Endodermal cell (in vitro differentiated cells): ENCODE measurements around the gene OR6B3. TPM values are rescaled to one million over a fixed set of nuclear protein-coding genes. Genes with fewer than 3 reads are reported as not detected.

Experiments used
- DNase-seq: peaks from one replicate; pipeline ENCODE4 v3.0.0-alpha.2; 2017
- H3K27ac ChIP-seq: 2 replicates; pipeline ENCODE4 v1.5.1; 2013; ENCODE audit warnings: mild to moderate bottlenecking, low read depth, low read length, moderate library complexity
- H3K27me3 ChIP-seq: 2 replicates; pipeline ENCODE4 v1.6.1; 2013; ENCODE audit warnings: mild to moderate bottlenecking, low read length, moderate library complexity; ENCODE audit not compliant: insufficient read depth, control insufficient read depth, poor library complexity, severe bottlenecking
- H3K36me3 ChIP-seq: 2 replicates; pipeline ENCODE4 v1.7.0; 2013; ENCODE audit warnings: mild to moderate bottlenecking, low read length, moderate library complexity; ENCODE audit not compliant: control insufficient read depth, insufficient read depth
- H3K4me1 ChIP-seq: one replicate; pipeline ENCODE4 v1.7.0; 2013; ENCODE audit warnings: low read length; ENCODE audit not compliant: control insufficient read depth, insufficient read depth
- H3K4me3 ChIP-seq: 2 replicates; pipeline ENCODE4 v1.5.1; 2013; ENCODE audit warnings: mild to moderate bottlenecking, low read length, moderate library complexity
- H3K9ac ChIP-seq: 2 replicates; pipeline ENCODE4 v1.6.1; 2013; ENCODE audit warnings: mild to moderate bottlenecking, low read length, moderate library complexity; ENCODE audit not compliant: poor library complexity, severe bottlenecking; ENCODE audit errors: extremely low read depth
- H3K9me3 ChIP-seq: 2 replicates; pipeline ENCODE4 v1.6.1; 2013; ENCODE audit warnings: mild to moderate bottlenecking, low read length, moderate library complexity; ENCODE audit not compliant: control insufficient read depth
- H3K27ac Mint-ChIP-seq: 2 replicates; pipeline ENCODE4 v1.8.0; 2020; ENCODE audit warnings: mixed read lengths
- H3K27me3 Mint-ChIP-seq: 2 replicates; pipeline ENCODE4 v1.8.0; 2021; ENCODE audit warnings: mild to moderate bottlenecking, mixed read lengths; ENCODE audit not compliant: insufficient read depth
- H3K36me3 Mint-ChIP-seq: 2 replicates; pipeline ENCODE4 v1.8.0; 2020; ENCODE audit warnings: low read depth, mixed read lengths
- H3K4me1 Mint-ChIP-seq: 2 replicates; pipeline ENCODE4 v1.8.0; 2020; ENCODE audit warnings: mixed read lengths
- H3K4me3 Mint-ChIP-seq: 2 replicates; pipeline ENCODE4 v1.8.0; 2020; ENCODE audit warnings: mild to moderate bottlenecking, moderate library complexity, mixed read lengths
- H3K9me3 Mint-ChIP-seq: 2 replicates; pipeline ENCODE4 v1.8.0; 2020; ENCODE audit warnings: mild to moderate bottlenecking, mixed read lengths
- CTCF ChIP-seq: fragments of 200-600 bp; sonication (generic); conservative IDR thresholded peaks from 2 replicates; pipeline ENCODE4 v1.5.0; 2021; ENCODE audit warnings: antibody characterized with exemption, mild to moderate bottlenecking
- WGBS, 2 experiments: methylation state at CpG; one replicate each; pipeline versions ENCODE4 v1.1.5 to v1.1.7; 2013; ENCODE audit warnings: missing lambda C conversion rate in 2 of 2, mixed read lengths in 1 of 2; ENCODE audit not compliant: insufficient coverage in 1 of 2, insufficient read length in 1 of 2; 5-methylcytosine and 5-hydroxymethylcytosine counted together
- total RNA-seq, 2 donors: library from RNA; stranded (reverse); fragmentation: NEBNext Ultra II Directional in 1 of 2; extraction: Animal tissue kit (Norgen Biotek cat#: 25700) in 1 of 2; gene quantifications; 2 replicates in 1 of 2; 3 replicates in 1 of 2; pipeline ENCODE4 v1.2.1, GENCODE V29; 2021

The OR6B3 gene
- total RNA-seq, 2 donors from 2014 or later = not detected

GRCh38 chr2:240055177-240055917 is 2.0 kb upstream of the OR6B3 start:
- WGBS, 2 experiments = 84 to 85% methylated on average over 8 to 13 of the region's 13 CpGs
- Mint-ChIP-seq H3K4me1 (no peaks in the 10 kb centered on the region), H3K4me3 (no peak overlapping the region)

GRCh38 chr2:240052524-240052923 is 797 bp downstream of the OR6B3 start:
- no peaks in the 10 kb centered on the region for H3K9me3 ChIP-seq
- no peaks in the 10 kb centered on the region for H3K36me3 ChIP-seq
- H3K27ac ChIP-seq = no peak overlapping the region
- no peak overlapping the region for H3K9ac ChIP-seq
- H3K27me3 Mint-ChIP-seq = peaks cover 34% of the 10 kb centered on the region
- H3K4me1 Mint-ChIP-seq = no peaks in the 10 kb centered on the region
- H3K27me3 ChIP-seq = peaks cover 44% of the 10 kb centered on the region
- H3K9me3 Mint-ChIP-seq = no peaks in the 10 kb centered on the region
- H3K27ac Mint-ChIP-seq = no peak overlapping the region
- WGBS, 2 experiments = 86 to 91% methylated on average over 9 to 12 of the region's 12 CpGs
- H3K4me1 ChIP-seq = no peaks in the 10 kb centered on the region
- no peak for DNase-seq
- no peaks in the 10 kb centered on the region for H3K36me3 Mint-ChIP-seq
- TF ChIP-seq CTCF = no peak
- no peak overlapping the region for H3K4me3 ChIP-seq
- H3K4me3 Mint-ChIP-seq = no peak overlapping the region

More at GRCh38 chr2:240055177-240055917, 2.0 kb upstream of the OR6B3 start:
- Histone ChIP-seq H3K27ac (no peak overlapping the region), H3K4me3 (no peak overlapping the region), H3K9me3 (no peaks in the 10 kb centered on the region), H3K27me3 (peaks cover 29% of the 10 kb centered on the region), H3K4me1 (no peaks in the 10 kb centered on the region), H3K9ac (no peak overlapping the region), H3K36me3 (no peaks in the 10 kb centered on the region)
- H3K36me3 Mint-ChIP-seq = no peaks in the 10 kb centered on the region
- peaks cover 31% of the 10 kb centered on the region for H3K27me3 Mint-ChIP-seq
- no peak overlapping the region for H3K27ac Mint-ChIP-seq
- DNase-seq = no peak
- H3K9me3 Mint-ChIP-seq = no peaks in the 10 kb centered on the region
- TF ChIP-seq CTCF = no peak

DNA sequence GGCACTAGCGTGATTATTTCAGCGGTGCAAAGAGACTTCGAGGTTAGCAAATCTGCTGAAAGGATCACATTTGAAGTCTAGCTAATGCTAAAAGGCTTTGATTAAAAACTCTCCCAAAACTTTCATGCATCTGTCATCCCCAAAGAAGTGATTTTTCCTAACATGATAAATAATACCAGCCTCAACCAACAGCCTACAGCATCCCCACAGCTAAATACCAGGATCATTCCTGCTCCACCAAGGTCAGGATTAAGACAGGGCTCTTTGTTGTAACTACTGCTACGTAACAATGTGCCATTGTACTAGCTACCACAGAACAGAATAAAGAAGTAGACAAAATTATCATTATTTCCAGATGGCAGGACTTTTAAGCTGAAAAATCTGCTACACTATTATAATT is 1.6 kb downstream of the OR6B3 start:
- no peaks in the 10 kb centered on the region for H3K4me1 Mint-ChIP-seq
- H3K36me3 Mint-ChIP-seq = no peaks in the 10 kb centered on the region
- H3K27ac ChIP-seq = no peak overlapping the region
- H3K9me3 Mint-ChIP-seq = no peaks in the 10 kb centered on the region
- H3K27ac Mint-ChIP-seq = no peak overlapping the region
- no peak for TF ChIP-seq CTCF
- H3K27me3 Mint-ChIP-seq = peaks cover 32% of the 10 kb centered on the region
- H3K4me3 Mint-ChIP-seq = no peak overlapping the region
- no peak overlapping the region for H3K4me3 ChIP-seq
- H3K4me1 ChIP-seq = no peaks in the 10 kb centered on the region
- no peaks in the 10 kb centered on the region for H3K9me3 ChIP-seq
- DNase-seq = no peak
- H3K27me3 ChIP-seq = peaks cover 44% of the 10 kb centered on the region
- H3K9ac ChIP-seq = no peak overlapping the region
- H3K36me3 ChIP-seq = no peaks in the 10 kb centered on the region
- WGBS, 2 experiments = 95 to 97% methylated on average over 3 to 4 of the region's 4 CpGs
